Measurements from ENCODE around the gene IL17D.

The IL17D gene

DNA sequence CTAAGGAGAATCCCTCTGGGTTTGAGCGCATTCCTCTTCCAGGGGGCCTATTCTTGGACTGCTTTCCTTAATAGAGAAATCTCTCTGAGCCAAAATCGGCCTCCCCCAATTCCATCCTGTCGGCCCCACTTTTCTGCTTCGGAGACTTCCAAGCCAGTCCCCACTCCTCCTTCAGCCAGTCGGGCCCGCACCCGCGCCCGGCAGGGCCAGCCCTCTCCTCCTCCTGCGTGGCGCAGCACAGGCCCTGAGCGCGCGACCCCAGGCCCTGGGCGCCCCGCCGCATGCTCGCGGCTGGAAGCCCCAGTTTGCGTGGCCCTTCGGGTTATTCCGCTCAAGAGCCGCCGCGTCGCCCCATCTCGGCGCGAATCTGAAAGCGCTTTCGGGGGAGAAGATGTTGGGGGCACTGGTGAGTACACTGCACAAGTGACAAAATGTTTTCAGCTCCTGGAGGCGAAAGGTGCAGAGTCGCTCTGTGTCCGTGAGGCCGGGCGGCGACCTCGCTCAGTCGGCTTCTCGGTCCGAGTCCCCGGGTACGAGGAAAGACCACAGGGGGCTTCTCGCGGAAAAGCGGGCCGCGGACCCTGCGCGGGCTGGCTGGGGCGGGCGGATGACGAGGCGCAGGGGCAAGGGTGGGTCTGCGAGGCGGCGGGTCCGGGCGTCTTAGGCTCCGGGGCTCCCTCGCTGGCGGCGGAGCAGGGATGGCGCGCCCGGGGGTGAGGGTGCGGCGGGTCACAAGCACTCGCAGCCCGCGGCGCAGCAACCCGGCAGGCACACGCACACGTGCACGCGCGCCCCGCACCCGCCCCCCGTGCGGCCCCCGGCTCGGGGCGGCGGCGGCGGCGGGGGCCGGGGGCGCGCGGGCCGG lies at the start of gene IL17D:
Gene IL17D, plus strand, starts transcription at position 785 of the 865 bp plus-strand sequence. CDS start 303 bp downstream, outside the sequence.
- POLR2A ChIA-PET, result interaction anchor here (0.7 kb wide), 1 partner anchor 144 kb away, joined by 3 read pairs; no protein-coding TSS in a partner anchor
- peak; percentile 63 for DNase-seq (ENCODE audit: extremely low spot score)
- TF ChIP-seq CTCF (IDR thresholded peaks at IDR 0.05; ENCODE audit: control extremely low read depth, extremely low read depth, low read depth, missing control alignments), result no peak
- CTCF ChIA-PET, result interaction anchor here (0.6 to 5.9 kb wide), 18 partner anchors 10 to 225 kb away, joined by 3 to 34 read pairs (median 4); no protein-coding TSS in a partner anchor

DNA sequence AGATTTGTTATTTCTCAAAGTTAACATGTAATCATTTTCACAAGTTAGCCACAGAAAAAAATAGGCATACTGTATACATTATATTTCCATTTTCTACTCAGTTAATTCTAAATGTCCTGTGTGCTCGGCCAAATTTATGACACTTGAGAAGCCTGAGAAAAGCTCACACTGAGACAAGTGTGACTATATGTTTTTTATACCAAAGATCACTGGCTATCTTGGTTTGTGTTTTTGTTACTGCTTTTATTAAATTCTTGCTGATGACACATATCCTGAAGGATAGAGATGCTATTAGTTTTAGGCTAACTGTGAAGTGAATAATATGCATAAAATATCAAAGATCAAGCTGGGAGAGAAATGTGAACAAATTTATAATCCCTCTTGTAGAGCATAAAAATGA lies 49.3 kb upstream of the IL17D start:
- CTCF ChIA-PET, result no interaction called here

GRCh38 chr13:20658451-20659040 lies 45.0 kb upstream of the IL17D start:
- no peak for DNase-seq (ENCODE audit: extremely low spot score)
- CTCF ChIA-PET, result no interaction called here
- POLR2A ChIA-PET, result no interaction called here
- TF ChIP-seq CTCF (IDR thresholded peaks at IDR 0.05; ENCODE audit: control extremely low read depth, extremely low read depth, low read depth, missing control alignments), result no peak

More for the DNA sequence above, 49.3 kb upstream of the IL17D start:
- no peak for TF ChIP-seq CTCF (IDR thresholded peaks at IDR 0.05; ENCODE audit: control extremely low read depth, extremely low read depth, low read depth, missing control alignments)
- POLR2A ChIA-PET, result no interaction called here
- no peak for DNase-seq (ENCODE audit: extremely low spot score)

- DNase-seq (ENCODE audit: extremely low spot score), result no peak
- no peak for TF ChIP-seq CTCF (IDR thresholded peaks at IDR 0.05; ENCODE audit: control extremely low read depth, extremely low read depth, low read depth, missing control alignments)
- ChIA-PET POLR2A (no interaction called here), CTCF (interaction anchor here (1.2 to 1.3 kb wide), 2 partner anchors 13 to 24 kb away, joined by 3 to 4 read pairs; no protein-coding TSS in a partner anchor)
These were observed 39.1 kb upstream of the IL17D start for GRCh38 chr13:20664351-20664750.

- no peak for DNase-seq (ENCODE audit: extremely low spot score)
- ChIA-PET POLR2A (no interaction called here), CTCF (interaction anchor here (1.1 kb wide), 1 partner anchor 10 kb away, joined by 3 read pairs; no protein-coding TSS in a partner anchor)
- no peak for TF ChIP-seq CTCF (IDR thresholded peaks at IDR 0.05; ENCODE audit: control extremely low read depth, extremely low read depth, low read depth, missing control alignments)
These were observed 36.6 kb upstream of the IL17D start for GRCh38 chr13:20666948-20667347.

DNA sequence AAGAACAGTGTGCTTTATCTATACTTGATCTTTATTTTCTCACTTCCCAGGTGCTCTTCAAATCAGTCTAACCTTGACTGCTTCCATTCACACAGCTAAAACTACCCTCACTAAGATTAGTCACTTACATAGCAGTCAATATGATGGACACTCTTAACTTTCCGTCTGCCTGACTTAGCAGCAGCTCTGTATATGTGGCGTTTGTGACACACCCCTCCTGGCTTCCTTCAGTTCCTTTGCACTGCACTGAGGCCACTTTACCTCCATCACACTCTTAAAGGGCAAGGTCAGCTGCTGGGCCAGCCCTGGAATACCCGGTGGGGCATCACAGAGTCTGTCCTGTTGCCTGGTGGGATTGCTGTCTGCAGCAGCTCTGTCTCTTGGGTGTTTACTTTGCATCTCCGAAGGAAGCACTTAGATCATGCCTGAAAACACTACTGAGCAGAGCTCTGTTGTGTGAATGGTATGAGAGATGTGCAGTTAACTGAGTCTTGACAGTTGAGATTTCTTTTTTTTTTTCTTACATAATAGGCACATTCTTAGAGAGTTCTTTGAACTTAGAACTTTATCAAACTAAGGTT lies 35.6 kb upstream of the IL17D start:
- no peak for TF ChIP-seq CTCF (IDR thresholded peaks at IDR 0.05; ENCODE audit: control extremely low read depth, extremely low read depth, low read depth, missing control alignments)
- ChIA-PET CTCF (interaction anchor here (1.1 to 1.7 kb wide), 2 partner anchors 8 to 9 kb away, joined by 3 to 5 read pairs; no protein-coding TSS in a partner anchor), POLR2A (no interaction called here)
- no peak for DNase-seq (ENCODE audit: extremely low spot score)

All from GM10248 (cell line).